ENCODE results near the gene SLC22A23. TPM values are rescaled to one million over a fixed set of nuclear protein-coding genes. Genes with fewer than 3 reads are reported as not detected.

SLC22A23 gene
- total RNA-seq, 1 experiment from 2014 or later = 10.1 TPM

DNA sequence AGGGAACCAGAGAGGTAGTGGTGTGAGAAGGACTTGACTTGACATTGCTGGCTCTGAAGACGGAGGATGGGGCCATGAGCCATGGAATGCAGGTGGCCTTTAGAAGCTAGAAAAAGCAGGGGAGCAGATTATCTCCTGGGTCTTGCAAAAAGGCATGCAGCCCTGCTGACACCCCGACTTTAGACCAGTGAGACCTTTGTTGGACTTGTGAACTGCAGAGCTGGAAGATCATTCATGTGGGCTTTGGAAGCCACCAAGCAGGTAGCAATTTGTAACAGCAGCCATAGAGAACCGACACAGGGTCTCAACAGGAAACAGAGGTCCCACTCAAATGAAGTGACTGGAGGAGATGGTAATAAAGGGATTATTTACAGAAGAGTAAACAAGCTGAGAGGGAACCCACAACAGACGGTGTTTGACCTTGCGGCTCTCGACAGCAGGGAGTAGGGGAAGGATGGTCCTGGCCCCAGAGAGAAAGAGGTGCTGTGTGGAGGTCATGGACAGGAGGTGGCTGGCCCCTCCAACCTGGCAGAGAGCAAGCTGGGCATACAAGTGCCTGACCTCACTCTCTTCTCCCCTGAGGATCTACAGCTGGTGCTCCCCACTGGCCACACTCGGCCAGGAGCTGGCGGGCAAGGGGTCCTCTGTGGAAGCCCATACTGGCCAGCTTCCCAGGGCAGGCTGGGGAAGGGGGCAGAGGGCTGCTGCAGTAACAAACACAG, 43.9 kb downstream of the SLC22A23 start:
- DNase-seq (ENCODE audit: low read depth) = no peak
- in situ Hi-C loops (cut with HindIII; ENCODE audit: low pct_unique_long_range_greater_than_20kb, low sequenced_read_pairs) = no loop called here

DNA sequence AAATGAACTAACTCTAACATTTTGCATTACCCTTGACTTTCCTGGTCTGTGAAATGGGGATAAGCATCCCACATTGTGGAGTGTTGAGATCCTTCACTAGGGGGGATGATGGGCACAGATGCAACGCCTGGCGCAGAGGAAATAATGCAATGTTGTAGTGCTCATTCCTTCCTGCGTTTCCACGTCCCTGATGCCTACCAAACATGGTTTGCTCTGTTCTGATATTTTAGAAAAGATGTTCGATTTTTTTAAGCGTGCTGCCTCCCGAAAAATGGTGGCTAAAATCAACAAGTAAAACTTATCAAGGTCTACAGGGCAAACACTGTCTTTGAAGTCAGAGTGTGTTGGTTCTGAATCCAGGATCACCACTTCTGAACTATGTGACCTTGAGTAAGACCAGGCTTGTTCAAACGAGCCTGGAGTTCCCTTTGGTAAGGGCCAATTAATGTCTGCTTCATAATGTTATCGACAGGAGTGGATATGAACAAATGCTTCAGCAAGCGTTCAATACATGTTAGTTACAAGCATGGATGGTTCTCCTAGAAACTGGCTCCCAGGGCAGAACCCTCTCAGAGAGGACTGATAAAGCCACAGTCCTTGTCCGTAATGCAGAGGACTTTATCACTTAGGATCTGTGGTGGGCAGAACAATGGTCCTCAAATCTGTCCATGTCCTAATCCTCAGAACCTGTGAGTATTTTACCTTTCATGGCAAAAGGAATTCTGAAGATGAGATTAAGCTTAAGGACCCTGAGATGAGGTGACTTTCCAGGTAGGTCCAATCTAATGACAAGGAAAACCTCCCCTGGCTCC, 44.7 kb downstream of the SLC22A23 start:
- in situ Hi-C loops (cut with HindIII; ENCODE audit: low pct_unique_long_range_greater_than_20kb, low sequenced_read_pairs) = no loop called here
- DNase-seq (ENCODE audit: low read depth) = no peak

DNA sequence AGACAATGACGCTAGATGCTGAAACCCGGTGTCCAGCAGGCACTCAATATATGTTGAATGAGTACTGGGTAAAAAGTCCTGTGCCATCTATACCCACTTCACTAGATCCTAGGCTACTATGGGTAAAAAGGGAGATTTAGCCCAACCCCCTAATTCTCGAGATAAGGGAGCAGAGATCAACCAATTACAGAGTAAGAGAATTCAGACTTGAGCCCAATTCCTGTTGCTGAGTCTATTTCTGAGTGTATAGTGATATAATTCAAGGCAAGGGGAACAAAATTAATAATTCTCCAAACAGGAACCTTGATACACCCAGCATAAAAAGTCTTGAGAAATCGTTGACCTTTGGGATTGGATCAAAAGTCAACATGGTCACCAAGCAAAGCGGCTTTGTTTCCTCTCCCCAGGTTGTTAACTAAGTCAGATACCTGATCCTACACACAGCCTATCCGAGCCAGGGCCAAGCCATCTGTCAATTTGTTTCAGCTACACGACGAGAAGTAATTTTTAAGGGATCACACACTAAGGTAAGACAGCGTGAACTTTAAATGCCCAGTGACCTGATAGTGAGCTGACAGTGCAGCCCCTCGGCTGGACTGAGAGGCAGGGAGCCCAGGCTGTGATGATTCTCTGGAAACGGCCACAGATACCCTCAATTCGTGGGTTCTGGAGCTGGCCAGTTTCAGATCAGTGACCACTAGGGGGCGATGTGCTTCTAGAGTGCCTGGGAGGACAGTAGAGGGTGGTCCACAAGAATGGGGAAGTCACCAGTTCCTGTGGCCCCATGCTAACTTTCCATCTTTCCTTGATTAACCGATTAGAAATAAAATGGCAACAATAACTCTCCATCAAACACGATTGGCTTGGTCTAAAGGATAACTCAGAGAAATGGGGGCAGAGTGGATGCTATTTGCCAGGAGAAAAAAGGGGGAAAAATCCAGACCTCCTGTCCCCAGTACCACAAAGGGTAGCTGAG, 46.2 kb downstream of the SLC22A23 start:
- in situ Hi-C loops (cut with HindIII; ENCODE audit: low pct_unique_long_range_greater_than_20kb, low sequenced_read_pairs) = no loop called here
- DNase-seq (ENCODE audit: low read depth) = peak; percentile 46

DNA sequence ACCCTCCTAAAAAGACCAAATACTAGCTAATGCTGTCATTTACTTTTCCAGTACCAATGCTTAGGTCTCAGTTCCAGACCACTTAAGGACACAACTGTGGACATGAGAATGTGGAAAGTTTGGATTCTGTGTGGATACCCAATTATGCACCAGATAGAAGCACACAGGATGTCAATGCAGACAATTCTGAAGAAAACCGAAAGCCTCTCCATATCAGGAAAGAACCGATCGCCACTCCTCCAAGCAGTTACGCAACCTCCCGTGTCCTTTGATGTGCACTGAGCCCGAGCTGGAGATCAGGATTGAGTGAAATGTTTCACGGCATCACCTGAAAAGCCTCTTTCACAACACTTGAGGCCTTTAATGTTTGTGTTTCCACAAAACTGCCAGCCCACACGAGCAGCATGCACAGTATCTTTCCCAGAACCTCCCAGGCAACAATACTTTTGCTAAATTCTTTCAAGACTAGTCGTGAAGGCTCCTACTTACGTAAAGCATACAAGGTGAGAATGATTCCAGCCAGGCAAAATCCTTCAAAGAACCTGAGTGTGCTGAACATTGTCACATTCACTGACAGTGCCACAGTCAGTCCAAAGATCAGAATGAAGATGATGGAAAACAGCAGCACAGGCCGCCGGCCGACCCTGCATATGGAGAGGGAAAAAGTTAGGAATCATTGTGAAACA, 47.0 kb downstream of the SLC22A23 start:
- in situ Hi-C loops (cut with HindIII; ENCODE audit: low pct_unique_long_range_greater_than_20kb, low sequenced_read_pairs) = no loop called here
- no peak for DNase-seq (ENCODE audit: low read depth)

DNA sequence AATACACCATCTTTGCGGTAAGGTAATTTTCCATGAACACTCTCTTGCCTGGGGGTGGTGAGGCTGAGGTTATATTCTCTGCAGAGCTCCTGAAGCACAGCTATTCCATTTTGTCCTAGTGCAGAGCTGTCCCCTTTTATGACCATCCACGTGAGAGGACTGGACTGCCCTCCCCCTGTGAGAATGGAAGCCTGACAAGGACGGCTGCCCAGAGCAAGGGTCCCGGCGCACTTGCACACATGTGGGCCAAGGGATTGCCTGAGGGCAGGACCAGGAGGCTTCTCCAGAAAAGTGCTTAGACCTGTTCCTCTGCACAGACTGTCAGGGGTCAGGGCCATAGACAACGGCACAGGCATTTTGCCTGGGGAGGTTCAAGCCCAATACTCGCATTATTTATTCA, 48.2 kb downstream of the SLC22A23 start:
- DNase-seq (ENCODE audit: low read depth) = no peak
- in situ Hi-C loops (cut with HindIII; ENCODE audit: low pct_unique_long_range_greater_than_20kb, low sequenced_read_pairs) = no loop called here

DNA sequence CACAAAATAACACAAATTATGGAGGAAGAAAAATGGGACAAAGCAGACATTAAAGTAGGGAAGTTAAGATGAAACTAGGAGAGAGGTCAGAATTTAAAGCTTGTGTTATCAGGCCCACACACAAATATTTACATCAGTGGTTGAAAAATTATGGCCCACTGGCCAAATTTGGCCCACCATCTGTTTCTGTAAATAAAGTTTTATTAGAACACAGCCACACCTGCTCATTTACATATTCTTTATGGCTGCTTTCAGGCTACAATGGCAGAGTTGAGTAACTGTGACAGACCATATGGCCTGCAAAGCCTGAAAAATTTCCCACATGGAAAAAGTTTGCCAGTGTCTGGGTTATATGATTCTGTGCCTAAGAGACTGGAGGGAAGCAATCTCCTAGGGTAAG, 49.0 kb downstream of the SLC22A23 start:
- no peak for DNase-seq (ENCODE audit: low read depth)
- in situ Hi-C loops (cut with HindIII; ENCODE audit: low pct_unique_long_range_greater_than_20kb, low sequenced_read_pairs) = no loop called here

DNA sequence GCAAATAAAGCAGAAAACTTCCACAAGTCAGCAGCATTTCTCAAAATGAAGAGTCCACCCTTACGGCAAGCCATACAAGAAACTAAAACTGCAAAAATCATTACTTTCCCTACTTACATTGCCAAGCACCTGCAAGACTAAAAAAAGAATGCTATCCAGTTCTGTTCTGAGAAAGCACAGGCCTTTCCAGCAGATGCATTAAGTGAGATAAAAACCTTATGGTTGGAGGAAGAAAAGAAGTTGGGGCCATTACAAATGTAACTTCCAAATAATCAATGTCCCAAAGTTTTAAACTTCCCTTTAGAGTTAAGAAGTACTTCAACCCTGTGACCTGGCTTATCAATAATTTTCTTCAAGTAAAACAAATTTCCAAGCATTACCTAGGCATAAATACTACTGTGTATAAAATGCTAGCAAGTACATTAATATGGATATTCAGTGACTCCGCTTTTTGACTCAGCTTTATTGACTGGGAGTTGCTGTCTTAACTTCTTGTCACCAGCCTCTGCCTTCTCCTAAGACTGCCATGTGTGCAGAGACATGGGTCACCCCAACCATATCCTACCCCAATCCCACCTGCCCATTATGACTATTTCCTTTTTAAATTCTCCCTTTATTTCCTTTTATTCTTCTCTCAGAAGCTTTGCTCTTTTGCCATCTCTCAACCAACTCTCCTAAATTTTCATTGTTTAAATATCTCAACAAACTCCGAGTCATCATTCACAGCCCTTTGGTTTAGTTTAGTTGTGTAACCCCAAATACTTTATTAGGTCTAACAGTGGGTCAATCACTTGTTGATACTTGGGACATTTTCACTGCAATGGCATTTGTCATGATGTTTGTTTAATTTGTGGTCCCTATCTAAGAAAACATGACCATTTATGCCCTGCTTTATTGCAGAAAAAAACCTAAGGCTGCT, 49.7 kb downstream of the SLC22A23 start:
- no peak for DNase-seq (ENCODE audit: low read depth)
- in situ Hi-C loops (cut with HindIII; ENCODE audit: low pct_unique_long_range_greater_than_20kb, low sequenced_read_pairs) = no loop called here

DNA sequence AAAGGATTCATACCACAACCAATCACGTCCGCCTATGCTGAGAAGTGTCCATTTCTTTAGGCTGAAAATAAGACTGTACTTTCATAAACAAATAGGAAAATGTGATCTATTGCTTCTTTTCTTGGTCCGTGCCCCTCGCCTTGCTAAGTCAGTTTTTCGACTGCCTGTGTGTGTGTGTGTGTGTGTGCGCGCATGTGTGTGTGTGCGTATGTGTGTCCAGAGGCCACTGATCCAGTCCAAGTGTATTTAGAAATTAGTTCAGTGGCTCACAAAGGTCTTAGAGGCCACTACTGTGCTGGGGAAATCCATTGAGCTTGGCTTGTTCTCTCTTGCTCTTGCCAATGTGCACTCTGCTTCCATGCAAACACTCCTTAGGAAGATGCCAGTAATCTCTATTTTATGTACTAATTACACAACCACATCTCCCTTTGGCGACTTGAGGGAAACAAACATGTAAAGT, 50.5 kb downstream of the SLC22A23 start:
- in situ Hi-C loops (cut with HindIII; ENCODE audit: low pct_unique_long_range_greater_than_20kb, low sequenced_read_pairs) = no loop called here

DNA sequence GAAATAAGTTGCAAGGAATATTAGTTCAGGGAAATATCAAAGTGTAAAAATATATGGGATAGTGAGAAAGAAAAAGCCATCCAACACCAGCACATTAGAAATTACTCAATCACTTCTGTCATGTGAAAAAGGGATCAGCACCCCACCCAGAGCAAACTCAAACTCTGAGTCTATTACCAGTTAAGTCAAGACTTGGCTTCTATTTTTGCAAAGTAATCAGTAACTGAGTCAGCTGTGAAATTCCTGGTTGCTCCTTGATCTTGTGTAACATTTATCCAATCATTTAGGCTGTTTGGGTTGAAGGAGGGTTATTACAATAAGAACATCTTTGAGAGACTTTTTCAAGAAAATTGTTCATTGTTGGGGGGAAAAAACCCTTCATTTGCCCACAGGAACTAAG, 51.2 kb downstream of the SLC22A23 start:
- DNase-seq (ENCODE audit: low read depth) = no peak
- in situ Hi-C loops (cut with HindIII; ENCODE audit: low pct_unique_long_range_greater_than_20kb, low sequenced_read_pairs) = no loop called here

More for the DNA sequence above, 50.5 kb downstream of the SLC22A23 start:
- no peak for DNase-seq (ENCODE audit: low read depth)

DNA sequence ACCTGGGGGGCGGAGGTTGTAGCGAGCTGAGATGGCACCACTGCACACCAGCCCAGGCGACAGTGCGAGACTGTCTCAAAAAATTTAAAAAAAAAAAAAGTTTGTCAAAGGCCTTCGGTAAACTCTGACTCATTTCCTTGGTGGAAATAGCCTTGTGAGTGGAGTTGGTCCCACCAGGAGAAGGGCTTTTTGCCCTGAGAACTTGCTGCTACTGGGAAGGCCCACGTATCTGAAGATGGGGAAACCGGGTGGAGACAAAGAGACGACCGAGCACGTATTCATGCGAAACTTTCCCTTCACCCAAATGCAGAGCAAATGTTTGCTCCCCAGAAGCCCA, 51.7 kb downstream of the SLC22A23 start:
- DNase-seq (ENCODE audit: low read depth) = no peak
- in situ Hi-C loops (cut with HindIII; ENCODE audit: low pct_unique_long_range_greater_than_20kb, low sequenced_read_pairs) = no loop called here

DNA sequence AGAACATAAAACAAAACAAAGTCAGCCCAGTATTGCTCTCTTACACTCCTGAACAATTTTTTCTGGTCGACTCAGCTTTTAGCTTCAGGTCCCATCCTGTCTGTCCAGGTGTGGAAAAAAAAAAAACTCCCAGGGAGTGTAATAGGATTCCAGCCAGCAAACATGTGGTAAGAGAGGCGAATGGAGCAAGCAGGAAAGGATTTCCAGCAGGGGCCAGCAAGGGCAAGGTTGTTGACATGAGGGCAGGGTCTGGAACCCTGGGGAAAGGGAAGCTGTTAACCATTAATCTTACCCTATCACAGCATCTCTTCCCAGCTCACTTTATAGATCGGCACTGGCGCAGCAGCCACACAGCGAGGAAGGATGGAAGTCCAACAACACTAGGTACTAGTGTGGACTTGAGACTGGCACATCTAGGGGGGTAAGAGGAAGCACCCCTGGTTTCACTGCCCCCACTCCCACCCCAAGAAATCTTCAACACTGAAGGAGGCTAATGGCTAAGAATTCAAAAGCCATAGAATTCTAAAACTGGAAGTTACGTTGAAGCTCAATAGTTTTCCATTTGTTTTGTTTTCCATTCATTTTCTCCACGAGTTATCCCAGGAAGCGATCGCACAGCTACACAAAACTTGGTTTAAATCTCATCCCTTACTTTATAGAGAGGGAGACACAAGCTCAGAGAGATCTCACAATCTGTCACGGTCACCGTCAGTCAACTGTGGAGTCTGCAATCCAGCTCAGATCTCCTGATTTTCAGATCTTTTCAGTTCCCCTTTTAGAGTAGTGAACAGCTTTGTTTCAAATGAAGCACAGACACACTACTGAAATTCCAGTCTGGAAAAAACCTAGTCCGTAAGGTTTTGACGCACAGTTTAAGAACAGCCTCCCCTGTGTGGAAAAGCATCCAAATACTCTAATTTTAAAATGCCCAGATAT, 53.3 kb downstream of the SLC22A23 start:
- in situ Hi-C loops (cut with HindIII; ENCODE audit: low pct_unique_long_range_greater_than_20kb, low sequenced_read_pairs) = no loop called here
- DNase-seq (ENCODE audit: low read depth) = peak; percentile 84

DNA sequence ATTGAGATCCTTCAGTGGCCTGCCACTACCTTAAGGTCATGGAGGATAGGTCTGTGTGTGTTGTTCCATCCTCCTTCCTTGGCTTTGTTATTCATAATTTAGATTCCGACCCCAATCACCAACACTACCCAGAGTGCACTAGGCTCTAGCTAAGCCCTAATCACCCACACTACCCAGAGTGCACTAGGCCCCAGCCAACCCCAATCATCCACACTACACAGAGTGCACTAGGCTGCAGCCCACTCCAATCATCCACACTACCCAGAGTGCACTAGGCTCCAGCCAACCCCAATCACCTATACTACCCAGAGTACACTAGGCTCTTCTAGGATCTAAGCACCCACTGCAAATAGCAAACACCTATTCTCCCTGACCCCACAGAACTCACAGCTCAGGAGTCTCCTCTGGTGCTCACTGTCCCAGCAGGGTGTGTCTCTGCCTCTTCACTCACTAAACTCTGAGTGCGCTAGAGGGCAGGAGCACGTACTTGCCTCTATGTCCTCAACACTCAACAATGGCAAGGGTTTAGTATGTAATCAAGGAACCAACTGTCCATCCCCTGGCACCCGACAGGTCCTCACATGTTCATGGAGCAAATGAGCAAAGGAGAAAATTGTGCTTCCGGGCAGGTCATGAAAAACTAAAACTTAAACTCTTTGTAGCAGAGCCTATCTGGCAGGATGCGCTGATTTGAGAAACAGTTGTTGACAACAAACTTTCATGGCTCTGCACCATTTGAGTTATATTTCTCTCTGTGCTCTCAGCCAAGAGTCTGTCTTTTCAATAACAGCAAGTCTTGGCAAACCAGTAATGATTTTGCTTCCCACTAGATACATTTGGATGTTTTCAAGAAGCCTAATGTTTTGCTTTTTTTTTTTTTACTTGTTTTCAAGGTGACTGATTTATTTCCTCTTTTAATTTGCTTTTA, 54.3 kb downstream of the SLC22A23 start:
- DNase-seq (ENCODE audit: low read depth) = no peak
- in situ Hi-C loops (cut with HindIII; ENCODE audit: low pct_unique_long_range_greater_than_20kb, low sequenced_read_pairs) = no loop called here

DNA sequence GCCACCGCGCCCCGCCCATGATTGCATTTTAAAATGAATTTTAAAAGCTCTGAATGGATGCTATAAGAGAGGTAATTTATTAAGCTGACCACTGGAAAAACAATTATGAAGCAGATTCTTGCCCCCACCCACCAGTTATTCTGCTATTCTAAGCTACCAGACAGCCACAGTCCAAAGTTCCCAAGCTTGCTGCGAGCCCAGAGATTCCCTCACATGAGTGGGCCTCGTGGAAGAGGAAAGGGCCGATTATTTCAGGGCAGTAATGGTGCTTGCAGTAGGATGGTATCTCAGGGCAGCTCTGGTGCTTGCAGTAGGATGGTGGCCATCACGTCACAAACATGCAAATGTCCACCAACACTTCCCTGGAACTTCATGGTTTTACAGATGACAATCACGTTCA, 56.7 kb downstream of the SLC22A23 start:
- no peak for DNase-seq (ENCODE audit: low read depth)
- in situ Hi-C loops (cut with HindIII; ENCODE audit: low pct_unique_long_range_greater_than_20kb, low sequenced_read_pairs) = no loop called here

DNA sequence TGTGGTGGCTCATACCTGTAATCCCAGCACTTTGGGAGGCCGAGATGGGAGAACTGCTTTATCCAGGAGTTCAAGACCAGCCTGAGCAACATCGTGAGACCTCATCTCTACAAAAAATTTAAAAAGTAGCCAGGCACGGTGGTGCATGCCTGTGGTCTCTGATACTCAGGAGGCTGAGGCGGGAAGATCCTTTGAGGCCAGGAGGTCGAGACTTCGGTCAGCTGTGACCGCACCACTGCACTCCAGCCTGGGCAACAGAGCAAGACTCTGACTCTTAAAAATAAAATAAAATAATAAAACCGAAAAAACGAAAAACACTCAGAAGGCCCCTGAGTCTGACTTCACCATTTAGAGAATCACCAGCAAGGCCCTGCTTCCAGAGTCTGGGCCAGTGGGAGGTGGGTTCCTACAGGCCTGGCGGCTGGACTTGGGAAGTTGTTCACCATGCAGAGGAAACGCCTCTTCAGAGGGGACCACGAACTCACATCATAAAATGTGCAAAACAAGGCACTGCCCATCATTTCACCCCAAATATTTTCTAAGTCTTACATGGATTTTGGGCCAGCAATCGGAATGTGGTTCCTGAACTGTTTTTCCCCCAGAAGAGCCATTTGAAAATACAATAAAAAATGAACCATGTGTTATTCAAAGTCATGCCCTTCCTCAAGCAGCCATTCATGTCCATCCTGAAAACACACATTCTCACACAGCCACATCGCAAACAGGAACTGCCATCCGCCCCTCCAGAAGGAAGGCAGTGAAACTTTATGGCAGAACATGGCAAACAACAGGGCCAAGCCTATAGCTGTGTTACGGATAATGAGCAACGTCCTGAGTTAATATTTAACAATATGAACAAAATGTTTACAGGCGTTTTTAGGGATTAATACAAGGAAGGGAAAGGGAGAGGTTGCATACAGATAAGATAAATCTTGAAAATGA, 57.8 kb downstream of the SLC22A23 start:
- in situ Hi-C loops (cut with HindIII; ENCODE audit: low pct_unique_long_range_greater_than_20kb, low sequenced_read_pairs) = no loop called here
- DNase-seq (ENCODE audit: low read depth) = no peak

Measured in Caki2 (cell line).